Heart left ventricle (tissue), 13 donors: ENCODE results near the gene AAK1.

ENCODE experiments used
- CTCF ChIP-seq, 12 donors: fragments of 200-600 bp; sonication (generic) in 4 of 12; IDR thresholded peaks; one replicate each; pipeline versions ENCODE4 v1.5.0 to v1.8.0; 2018 to 2022; ENCODE audit warnings: antibody characterized with exemption in 12 of 12, mild to moderate bottlenecking in 5 of 12
- POLR2A ChIP-seq, 2 donors: fragments of 450-650 bp; IDR thresholded peaks; one replicate each; pipeline ENCODE4 v1.6.1; 2017; ENCODE audit warnings: antibody characterized with exemption in 2 of 2, mild to moderate bottlenecking in 2 of 2, moderate library complexity in 2 of 2
- donor health status: ischemic (EF 13 %, LVEDD 7.1; RV severe dilation, severe dysfunction).
- donor health status: DM: no; HTN: yes; CAD: no.
- donor health status: DM: no; HTN: no; CAD: no.
- donor health status: ischemic (EF 25% LVEDD 6.9; RV normal size, moderate dysfunction).
- donor health status: ischemic (EF 25% LVEDD 5.7; RV mildly dilated, moderate dysfunction).
- donor health status: ischemic (EF 35%, LVEDD 5.7; RV mildly dilated, moderate dysfunction).
- donor health status: nonischemic (EF 11% LVEDD 7.7; RV severe dilation, severe dysfunction).
- donor health status: DM: yes; HTN: yes; CAD: no.
- donor health status: PGD.
- donor health status: ischemic (EF 29% LVEDD 5.4; RV normal size, mild dysfunction).
- donor health status: nonischemic (EF 23%, LVEDD 6.1; RV moderate dilation, normal function).

- TF ChIP-seq CTCF (IDR thresholded peaks at IDR 0.05) = no peak
- TF ChIP-seq POLR2A (IDR thresholded peaks at IDR 0.05) = no peak
These were observed 26.8 kb downstream of the AAK1 start for GRCh38 chr2:69616755-69617154.
